HEK293T (cell line): Measurements from ENCODE around the gene KRT84.

ENCODE experiments used
- BHLHE40 ChIP-seq: fragments of 450-650 bp; IDR thresholded peaks from 2 replicates; pipeline ENCODE4 v1.6.1; 2016; ENCODE audit warnings: mild to moderate bottlenecking, moderate library complexity, borderline replicate concordance
- ELF4 ChIP-seq: fragments of 450-650 bp; IDR thresholded peaks from 2 replicates; pipeline ENCODE4 v1.6.1; 2017; ENCODE audit warnings: antibody characterized with exemption
- L3MBTL2 ChIP-seq: fragments of 450-650 bp; conservative IDR thresholded peaks from 2 replicates; pipeline ENCODE4 v1.6.1; 2016; ENCODE audit warnings: mild to moderate bottlenecking
- NFRKB ChIP-seq: fragments of 450-650 bp; IDR thresholded peaks from 2 replicates; pipeline ENCODE4 v1.6.1; 2016; ENCODE audit warnings: mild to moderate bottlenecking, moderate library complexity
- SP1 ChIP-seq: fragments of 450-650 bp; IDR thresholded peaks from 2 replicates; pipeline ENCODE4 v1.6.1; 2017
- TARDBP ChIP-seq: fragments of 450-650 bp; IDR thresholded peaks from 2 replicates; pipeline ENCODE4 v1.6.1; 2016
- ZNF384 ChIP-seq: fragments of 450-650 bp; IDR thresholded peaks from 2 replicates; pipeline ENCODE4 v1.6.1; 2016

GRCh38 chr12:52333321-52333720 is 52.1 kb downstream of the KRT84 start:
- TF ChIP-seq ELF4 (no peak), ZNF384 (no peak), L3MBTL2 (no peak), SP1 (no peak), BHLHE40 (no peak), TARDBP (no peak), NFRKB (no peak)
